GM10266 (cell line): ENCODE results near the gene MTARC2.

Source experiments
- DNase-seq: peaks from one replicate; pipeline ENCODE4 v3.0.0; 2012; ENCODE audit errors: extremely low spot score
- TF ChIP-seq, protein P1 (sequence below): IDR thresholded peaks from 2 replicates; pipeline ENCODE4 v1.5.1; 2012; ENCODE audit warnings: mild to moderate bottlenecking, low read depth; ENCODE audit not compliant: control insufficient read depth, insufficient read depth; ENCODE audit errors: missing control alignments

The MTARC2 gene

GRCh38 chr1:220770245-220770913 lies 22.3 kb downstream of the MTARC2 start:
- TF ChIP-seq, protein P1, sequence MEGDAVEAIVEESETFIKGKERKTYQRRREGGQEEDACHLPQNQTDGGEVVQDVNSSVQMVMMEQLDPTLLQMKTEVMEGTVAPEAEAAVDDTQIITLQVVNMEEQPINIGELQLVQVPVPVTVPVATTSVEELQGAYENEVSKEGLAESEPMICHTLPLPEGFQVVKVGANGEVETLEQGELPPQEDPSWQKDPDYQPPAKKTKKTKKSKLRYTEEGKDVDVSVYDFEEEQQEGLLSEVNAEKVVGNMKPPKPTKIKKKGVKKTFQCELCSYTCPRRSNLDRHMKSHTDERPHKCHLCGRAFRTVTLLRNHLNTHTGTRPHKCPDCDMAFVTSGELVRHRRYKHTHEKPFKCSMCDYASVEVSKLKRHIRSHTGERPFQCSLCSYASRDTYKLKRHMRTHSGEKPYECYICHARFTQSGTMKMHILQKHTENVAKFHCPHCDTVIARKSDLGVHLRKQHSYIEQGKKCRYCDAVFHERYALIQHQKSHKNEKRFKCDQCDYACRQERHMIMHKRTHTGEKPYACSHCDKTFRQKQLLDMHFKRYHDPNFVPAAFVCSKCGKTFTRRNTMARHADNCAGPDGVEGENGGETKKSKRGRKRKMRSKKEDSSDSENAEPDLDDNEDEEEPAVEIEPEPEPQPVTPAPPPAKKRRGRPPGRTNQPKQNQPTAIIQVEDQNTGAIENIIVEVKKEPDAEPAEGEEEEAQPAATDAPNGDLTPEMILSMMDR, result no peak
- peak; percentile 52 for DNase-seq

- DNase-seq, result no peak
- TF ChIP-seq, protein P1, result no peak
Observed at GRCh38 chr1:220772846-220773245, 24.7 kb downstream of the MTARC2 start.

DNA sequence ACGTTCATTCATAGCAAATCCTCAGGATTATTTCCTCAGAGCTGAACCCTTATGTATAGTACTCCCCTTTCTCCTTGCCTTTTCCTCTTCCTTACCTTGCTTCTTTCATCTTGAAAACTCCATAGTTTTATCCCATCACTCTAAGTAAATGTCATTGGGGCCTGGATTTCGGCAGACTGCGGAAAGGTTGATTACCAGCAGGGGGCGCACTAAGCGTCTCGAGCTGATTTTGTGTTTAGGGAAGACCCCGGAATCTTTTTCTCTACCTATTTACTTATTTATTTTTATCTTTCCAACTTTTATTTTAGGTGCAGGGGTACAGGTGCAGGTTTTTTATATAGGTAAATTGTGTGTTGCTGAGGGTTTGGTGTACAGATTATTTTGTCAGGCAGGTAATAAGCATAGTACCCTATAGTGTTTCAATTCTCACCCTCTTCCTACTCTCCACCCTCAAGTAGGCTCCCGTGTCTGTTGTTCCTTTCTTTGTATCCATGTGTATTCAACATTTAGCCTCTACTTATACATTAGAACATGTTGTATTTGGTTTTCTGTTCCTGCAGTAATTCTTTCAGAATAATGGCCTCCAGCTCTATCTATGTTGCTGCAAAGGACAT lies 27.2 kb downstream of the MTARC2 start:
- TF ChIP-seq, protein P1, result peak; percentile 76
- DNase-seq, result peak; percentile 42

- DNase-seq, result no peak
- TF ChIP-seq, protein P1, result no peak
Observed at GRCh38 chr1:220776254-220776653, 28.1 kb downstream of the MTARC2 start.

- TF ChIP-seq, protein P1, result peak; percentile 94
- peak; percentile 76 for DNase-seq
Observed at GRCh38 chr1:220776720-220777326, 28.7 kb downstream of the MTARC2 start.

DNA sequence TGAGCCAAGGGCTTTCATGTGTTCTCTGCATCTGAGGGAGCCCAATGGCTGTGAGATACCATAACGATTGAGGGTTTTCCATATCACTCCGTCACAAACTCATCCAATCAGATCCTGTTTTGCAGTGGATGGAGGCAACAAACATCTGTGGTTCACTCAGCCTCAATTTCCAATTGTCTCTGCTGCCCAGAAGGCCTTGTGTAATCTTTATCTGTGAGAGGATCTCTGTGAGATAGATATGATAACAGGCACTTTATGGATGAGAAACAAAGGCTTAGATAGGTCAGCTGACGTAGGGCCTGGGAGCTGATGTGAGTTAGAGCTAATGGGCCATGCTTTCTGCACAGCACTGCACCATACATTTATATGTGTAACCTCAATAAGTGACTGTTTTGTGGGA lies 35.3 kb downstream of the MTARC2 start:
- TF ChIP-seq, protein P1, result no peak
- no peak for DNase-seq

DNA sequence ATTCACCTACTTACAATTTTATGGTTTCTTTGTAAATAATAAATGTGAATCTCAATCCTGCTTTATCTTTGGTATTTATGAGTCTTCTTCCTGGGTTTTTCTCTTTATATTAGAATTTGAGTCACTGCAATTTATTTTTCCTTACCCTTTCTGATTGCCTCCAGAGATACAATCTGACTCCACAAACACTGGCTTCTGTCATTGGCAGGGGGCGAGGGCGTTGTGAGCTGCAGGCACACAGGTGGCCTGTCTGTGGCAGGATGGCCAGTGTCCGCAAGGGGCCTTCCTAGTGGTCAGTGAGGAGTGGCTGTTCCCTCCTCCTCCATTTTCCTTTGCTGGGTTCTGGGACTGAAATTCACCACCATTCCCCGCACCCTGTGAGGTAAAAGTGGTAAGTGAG lies 36.6 kb downstream of the MTARC2 start:
- DNase-seq, result no peak
- TF ChIP-seq, protein P1, result no peak
